ENCODE measurements around the gene PLXNA4.

- TF ChIP-seq CTCF (IDR thresholded peaks at IDR 0.05) = no peak
- no peak for TF ChIP-seq POLR2A (IDR thresholded peaks at IDR 0.05)
Measured at GRCh38 chr7:132514430-132514829, 61.8 kb downstream of the PLXNA4 start.
